ENCODE measurements around the gene CFAP74. TPM values are rescaled to one million over a fixed set of nuclear protein-coding genes. Genes with fewer than 3 reads are reported as not detected.

Gene CFAP74
- total and polyA plus RNA-seq, 2 of the 13 experiments (the other 11 are each of a cell fraction or from before 2014, with no cell fraction given), result 0.27 to 0.62 TPM

DNA sequence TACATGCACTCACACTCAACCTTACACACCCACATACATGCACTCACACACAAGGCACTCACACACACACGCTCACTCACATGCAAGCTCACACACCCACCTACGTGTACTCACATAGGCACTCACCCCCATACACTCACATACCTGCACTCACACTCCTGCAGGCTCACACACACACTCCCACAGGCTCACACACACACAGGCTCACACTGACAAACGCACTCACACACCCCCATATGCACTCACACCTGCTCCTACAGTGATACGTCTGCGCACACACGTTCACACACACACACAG, 65.4 kb downstream of the CFAP74 start (continued):
- TF ChIP-seq HOXA3 (CRISPR knock-in tag; IDR thresholded peaks at IDR 0.05) (no peak), KAT7 (CRISPR knock-in tag; IDR thresholded peaks at IDR 0.05; ENCODE audit: borderline replicate concordance) (no peak), ZNF672 (CRISPR knock-in tag; IDR thresholded peaks at IDR 0.05) (no peak), ZNF589 (CRISPR knock-in tag; conservative IDR thresholded peaks at IDR 0.05) (no peak), ZNF496 (CRISPR knock-in tag; IDR thresholded peaks at IDR 0.05; ENCODE audit: insufficient replicate concordance) (no peak), ARNTL (CRISPR knock-in tag; IDR thresholded peaks at IDR 0.05) (no peak), TMF1 (CRISPR knock-in tag; IDR thresholded peaks at IDR 0.05; ENCODE audit: low read depth) (no peak), ZNF577 (CRISPR knock-in tag; IDR thresholded peaks at IDR 0.05; ENCODE audit: borderline replicate concordance, low read depth) (no peak)
- TF ChIP-seq, protein P1, sequence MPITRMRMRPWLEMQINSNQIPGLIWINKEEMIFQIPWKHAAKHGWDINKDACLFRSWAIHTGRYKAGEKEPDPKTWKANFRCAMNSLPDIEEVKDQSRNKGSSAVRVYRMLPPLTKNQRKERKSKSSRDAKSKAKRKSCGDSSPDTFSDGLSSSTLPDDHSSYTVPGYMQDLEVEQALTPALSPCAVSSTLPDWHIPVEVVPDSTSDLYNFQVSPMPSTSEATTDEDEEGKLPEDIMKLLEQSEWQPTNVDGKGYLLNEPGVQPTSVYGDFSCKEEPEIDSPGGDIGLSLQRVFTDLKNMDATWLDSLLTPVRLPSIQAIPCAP (CRISPR knock-in tag; IDR thresholded peaks at IDR 0.05; ENCODE audit: low read depth), result no peak

DNA sequence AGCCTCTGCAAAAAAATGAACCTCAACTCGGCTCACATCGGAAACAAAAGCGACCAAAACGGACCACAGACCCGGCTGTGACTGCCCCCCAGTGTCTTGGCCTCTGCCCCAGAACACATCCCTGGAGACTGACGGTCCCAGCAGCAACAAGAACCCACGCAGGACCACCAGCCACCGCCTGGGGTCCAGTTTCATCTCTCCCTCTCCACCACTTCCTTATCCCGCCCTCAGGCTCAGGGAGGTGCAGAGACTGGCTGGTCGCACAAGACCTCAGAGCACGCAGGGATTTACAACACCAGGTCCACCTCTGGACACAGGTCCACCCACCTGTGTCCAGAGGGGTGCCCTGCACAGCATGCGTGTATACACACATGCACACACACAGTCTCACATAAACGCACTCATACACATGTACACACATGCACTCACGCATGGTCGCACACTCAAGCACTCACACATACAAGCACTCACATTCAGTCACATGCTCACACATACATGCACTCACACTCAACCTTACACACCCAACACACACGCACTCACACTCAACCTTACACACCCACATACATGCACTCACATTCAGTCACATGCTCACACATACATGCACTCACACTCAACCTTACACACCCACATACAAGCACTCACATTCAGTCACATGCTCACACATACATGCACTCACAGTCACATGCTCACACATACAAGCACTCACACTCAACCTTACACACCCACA, 65.9 kb downstream of the CFAP74 start:
- H3K9ac ChIP-seq (ENCODE audit: insufficient read depth, low read depth, low read length), result no peak overlapping the region
- WGBS (ENCODE audit: low lambda C conversion rate), result 84% methylated on average over 14 of the region's 16 CpGs
- BruUV-seq (replicated peaks), result no TSS peak

More for the DNA sequence above, 65.9 kb downstream of the CFAP74 start:
- H3K4me3 ChIP-seq (replicated peaks in 1 of 3; ENCODE audit: insufficient read depth in 1 of 3, low read depth in 2 of 3, low read length in 3 of 3), result no peak overlapping the region
- CTCF ChIA-PET (ENCODE audit: low intra/inter-chr PET ratio, low total read pairs), result no interaction called here
- peaks cover 38% of the 10 kb centered on the region for H3K4me1 ChIP-seq (ENCODE audit: insufficient read depth, low read length)
- H3K27me3 ChIP-seq (ENCODE audit: control insufficient read depth in 1 of 2, insufficient read depth in 2 of 2, low read length in 2 of 2), result no peaks in the 10 kb centered on the region
- no peak for ATAC-seq
- DNase-seq (ENCODE audit: low spot score), result no peak
- FAIRE-seq, result peak; percentile 46
- no peaks in the 10 kb centered on the region for H3K9me3 ChIP-seq (ENCODE audit: low read length)
- POLR2A ChIA-PET, result no interaction called here
- no peak overlapping the region for H2AFZ ChIP-seq (ENCODE audit: low read length)
- no peak overlapping the region for H3K4me2 ChIP-seq (ENCODE audit: low read depth, low read length)
- peaks cover 5% of the 10 kb centered on the region for H3K79me2 ChIP-seq (ENCODE audit: insufficient read depth, low read length)
- no peak overlapping the region for H3K27ac ChIP-seq (ENCODE audit: extremely low read length, insufficient read depth, low read length)
- H4K20me1 ChIP-seq (ENCODE audit: insufficient read depth, low read length), result no peaks in the 10 kb centered on the region
- in situ Hi-C loops (cut with HindIII; ENCODE audit: extremely low pct_ligation_motif_present, low pct_unique_long_range_greater_than_20kb) (no loop called here), intact Hi-C loops (cut with micrococcal nuclease; ENCODE audit: unreplicated experiment) (no loop called here)
- TF ChIP-seq ZFP1 (CRISPR knock-in tag; IDR thresholded peaks at IDR 0.05), result no peak
- TF ChIP-seq, protein P2, sequence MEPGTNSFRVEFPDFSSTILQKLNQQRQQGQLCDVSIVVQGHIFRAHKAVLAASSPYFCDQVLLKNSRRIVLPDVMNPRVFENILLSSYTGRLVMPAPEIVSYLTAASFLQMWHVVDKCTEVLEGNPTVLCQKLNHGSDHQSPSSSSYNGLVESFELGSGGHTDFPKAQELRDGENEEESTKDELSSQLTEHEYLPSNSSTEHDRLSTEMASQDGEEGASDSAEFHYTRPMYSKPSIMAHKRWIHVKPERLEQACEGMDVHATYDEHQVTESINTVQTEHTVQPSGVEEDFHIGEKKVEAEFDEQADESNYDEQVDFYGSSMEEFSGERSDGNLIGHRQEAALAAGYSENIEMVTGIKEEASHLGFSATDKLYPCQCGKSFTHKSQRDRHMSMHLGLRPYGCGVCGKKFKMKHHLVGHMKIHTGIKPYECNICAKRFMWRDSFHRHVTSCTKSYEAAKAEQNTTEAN (CRISPR knock-in tag; conservative IDR thresholded peaks at IDR 0.05), result peak; percentile 52; the same call in 1 of the 2 replicates
- TF ChIP-seq ZNF780A (CRISPR knock-in tag; IDR thresholded peaks at IDR 0.05), result no peak
- TF ChIP-seq ZFP36L2 (CRISPR knock-in tag; IDR thresholded peaks at IDR 0.05), result no peak
- no peaks in the 10 kb centered on the region; a peak in 1 of 5 replicates for H3K36me3 ChIP-seq (replicated peaks in 1 of 2; ENCODE audit: control insufficient read depth in 1 of 2, insufficient read depth in 2 of 2, low read length in 2 of 2)

Measured in HepG2 (cell line).